ENCODE results near the gene TRMO. TPM values are rescaled to one million over a fixed set of nuclear protein-coding genes. Genes with fewer than 3 reads are reported as not detected.

The TRMO gene
- total RNA-seq, 1 donor from 2014 or later, result 13.4 TPM

DNA sequence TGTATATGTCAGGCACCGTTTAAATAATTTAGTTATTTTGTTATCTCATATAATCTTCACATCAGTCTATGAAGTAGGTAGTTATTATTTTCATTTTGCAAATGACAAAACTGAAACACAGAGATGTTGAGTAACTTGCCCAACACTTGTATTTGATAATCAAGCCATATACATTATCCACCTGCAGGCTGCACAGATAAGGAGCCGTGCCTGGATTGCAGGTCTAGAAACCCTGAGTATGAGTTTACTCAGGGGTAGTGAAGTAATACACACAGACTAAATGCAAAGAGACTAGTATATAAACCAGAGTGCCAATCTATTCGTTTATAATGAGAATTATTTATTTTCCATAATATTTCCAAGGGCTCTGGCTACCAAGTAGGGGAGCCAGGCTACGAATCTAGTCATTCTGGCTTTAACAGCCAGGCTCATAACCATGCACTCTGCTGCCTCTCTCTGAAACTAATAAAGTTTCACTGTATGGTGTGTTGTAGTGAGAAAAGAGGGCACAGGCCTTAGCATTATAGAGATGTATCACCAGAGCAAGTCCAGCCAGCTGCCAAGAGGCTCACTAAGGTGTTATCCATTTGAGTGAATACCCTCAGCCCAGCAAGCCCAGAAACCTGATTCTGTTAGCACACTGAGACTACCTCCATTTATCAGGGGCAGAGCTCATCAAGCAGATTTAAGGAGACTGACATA lies 11.1 kb upstream of the TRMO start:
- Mint-ChIP-seq H3K36me3 (ENCODE audit: low read depth) (no peaks in the 10 kb centered on the region), H3K27ac (no peak overlapping the region), H3K4me1 (ENCODE audit: low read depth) (peaks cover 43% of the 10 kb centered on the region), H3K4me3 (ENCODE audit: low read depth) (no peak overlapping the region), H3K9me3 (no peaks in the 10 kb centered on the region), H3K27me3 (ENCODE audit: low read depth) (no peaks in the 10 kb centered on the region)
- DNase-seq (ENCODE audit: low spot score), result no peak
- intact Hi-C loops (cut with micrococcal nuclease), result no loop called here

DNA sequence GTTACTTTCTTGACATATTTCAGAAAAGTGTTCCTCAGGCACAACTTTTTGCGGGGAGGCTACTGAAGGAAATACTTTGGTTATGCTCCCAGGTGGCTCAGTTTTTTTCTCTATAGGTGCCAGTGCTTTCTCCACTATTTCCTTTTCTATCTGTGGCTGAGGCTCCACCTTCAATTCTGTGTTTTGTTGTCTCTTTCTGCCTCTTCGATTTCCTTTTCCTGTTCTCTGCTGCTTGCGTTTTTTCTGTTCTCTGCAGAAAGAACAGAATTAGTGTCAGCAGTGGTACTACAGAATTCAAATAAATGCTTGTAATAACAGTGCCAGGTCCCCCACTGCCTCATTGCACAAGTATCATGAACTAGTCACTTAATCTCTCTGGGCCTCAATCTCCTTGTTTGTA lies 8.7 kb upstream of the TRMO start:
- Mint-ChIP-seq H3K4me3 (ENCODE audit: low read depth) (no peak overlapping the region), H3K27me3 (ENCODE audit: low read depth) (peaks cover 2% of the 10 kb centered on the region), H3K9me3 (no peaks in the 10 kb centered on the region), H3K4me1 (ENCODE audit: low read depth) (peaks cover 32% of the 10 kb centered on the region), H3K36me3 (ENCODE audit: low read depth) (no peaks in the 10 kb centered on the region), H3K27ac (peak overlapping the region; percentile 64)
- no peak for DNase-seq (ENCODE audit: low spot score)
- intact Hi-C loops (cut with micrococcal nuclease), result no loop called here

DNA sequence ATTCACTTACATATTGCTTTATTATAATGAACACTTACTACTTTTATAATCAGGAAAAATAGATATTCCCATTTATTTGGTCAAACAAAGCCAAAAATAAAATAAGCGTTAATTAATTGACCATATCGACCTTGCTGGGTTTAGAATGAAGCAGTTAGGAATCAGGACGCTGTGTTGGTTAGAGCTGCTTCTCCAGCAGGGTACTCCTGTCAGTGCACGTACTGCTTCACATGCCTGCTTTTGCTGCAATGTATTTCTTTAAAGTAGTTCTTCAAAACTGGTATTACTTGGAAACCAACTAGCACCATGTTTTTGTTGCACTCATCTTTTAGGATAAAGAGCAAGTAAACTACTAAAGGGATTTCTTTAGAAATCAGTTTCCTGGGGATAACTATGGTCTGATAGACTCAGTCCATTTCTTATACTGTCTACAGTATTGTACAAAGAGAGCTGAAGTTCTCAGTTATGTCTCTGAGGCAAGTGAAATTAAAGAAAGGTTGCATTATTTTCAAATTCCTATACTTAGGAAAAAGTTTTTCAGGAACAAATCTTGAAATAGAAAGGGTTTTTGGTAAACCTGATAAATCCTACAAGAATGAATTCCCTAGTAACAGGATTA lies 6.8 kb upstream of the TRMO start:
- H3K27ac Mint-ChIP-seq, result no peak overlapping the region
- H3K4me3 Mint-ChIP-seq (ENCODE audit: low read depth), result peak overlapping the region; percentile 41
- intact Hi-C loops (cut with micrococcal nuclease), result loop anchor here (10.0 kb wide), 1 partner anchor 176 kb away; no protein-coding TSS in a partner anchor
- peaks cover 30% of the 10 kb centered on the region for H3K4me1 Mint-ChIP-seq (ENCODE audit: low read depth)
- no peaks in the 10 kb centered on the region for H3K36me3 Mint-ChIP-seq (ENCODE audit: low read depth)
- peaks cover 2% of the 10 kb centered on the region for H3K27me3 Mint-ChIP-seq (ENCODE audit: low read depth)
- no peak for DNase-seq (ENCODE audit: low spot score)
- no peaks in the 10 kb centered on the region for H3K9me3 Mint-ChIP-seq

DNA sequence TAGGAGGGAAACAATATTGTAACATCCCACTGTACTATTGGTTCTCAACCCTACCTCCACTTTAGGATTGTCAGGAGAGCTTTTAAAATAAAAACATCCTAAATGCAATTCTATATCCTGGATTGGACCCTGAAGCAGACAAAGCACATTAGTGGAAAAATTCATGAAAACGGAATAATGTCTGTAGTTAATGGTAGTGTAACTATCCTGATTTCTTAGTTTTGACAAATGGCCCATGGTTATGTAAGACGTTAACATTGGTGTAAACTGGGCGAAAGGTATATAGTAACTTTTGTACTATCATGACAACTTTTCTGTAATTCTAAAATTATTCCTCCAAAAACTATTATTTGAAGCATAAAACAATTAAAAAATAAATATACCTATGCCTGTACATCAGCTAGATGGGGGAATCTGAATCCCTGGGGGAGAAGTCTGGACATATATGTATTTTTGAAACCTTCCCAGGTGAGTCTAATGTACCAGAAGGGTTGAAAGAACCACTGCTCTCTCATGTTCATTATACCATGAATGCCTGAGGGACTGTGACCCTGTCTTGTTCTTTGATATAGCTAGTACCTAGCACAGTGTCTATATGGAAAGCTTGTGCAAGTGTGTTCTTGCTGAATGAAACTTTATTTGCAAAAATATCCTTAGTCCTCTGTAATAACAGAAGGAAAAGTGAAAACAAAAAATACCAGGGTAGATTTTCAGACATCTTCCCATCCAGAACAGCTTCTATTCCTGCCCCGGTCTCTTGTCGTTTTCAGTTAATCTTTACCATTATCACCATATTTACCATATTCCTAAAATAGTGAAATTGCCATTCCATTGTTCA lies 3.4 kb upstream of the TRMO start:
- Mint-ChIP-seq H3K36me3 (ENCODE audit: low read depth) (peaks cover 4% of the 10 kb centered on the region), H3K4me1 (ENCODE audit: low read depth) (peaks cover 36% of the 10 kb centered on the region), H3K27me3 (ENCODE audit: low read depth) (peaks cover 2% of the 10 kb centered on the region), H3K27ac (no peak overlapping the region), H3K9me3 (no peaks in the 10 kb centered on the region), H3K4me3 (ENCODE audit: low read depth) (no peak overlapping the region)
- DNase-seq (ENCODE audit: low spot score), result no peak
- intact Hi-C loops (cut with micrococcal nuclease), result loop anchor here (10.0 kb wide), 1 partner anchor 179 kb away; no protein-coding TSS in a partner anchor

DNA sequence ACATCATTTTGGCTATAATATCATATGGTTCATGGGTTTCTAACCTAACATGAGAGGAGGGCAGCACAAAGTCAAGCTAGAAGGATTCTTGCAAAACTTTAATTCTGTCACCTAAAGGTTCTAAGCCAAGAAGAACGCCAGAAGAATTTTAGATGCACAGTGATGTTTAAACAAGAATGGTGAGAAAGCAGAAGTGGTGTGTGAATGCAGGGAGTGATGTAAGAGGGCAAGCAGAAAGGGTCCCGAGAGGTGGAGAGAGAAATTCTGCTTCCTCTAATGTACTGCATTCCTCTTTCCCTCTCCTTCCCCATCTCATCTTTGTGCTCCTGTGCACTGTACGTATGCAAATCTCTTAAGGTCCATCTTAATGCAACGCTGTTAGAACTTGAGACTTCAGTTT lies 2.1 kb upstream of the TRMO start:
- peaks cover 2% of the 10 kb centered on the region for H3K27me3 Mint-ChIP-seq (ENCODE audit: low read depth)
- no peaks in the 10 kb centered on the region for H3K9me3 Mint-ChIP-seq
- no peak overlapping the region for H3K4me3 Mint-ChIP-seq (ENCODE audit: low read depth)
- intact Hi-C loops (cut with micrococcal nuclease), result loop anchor here (10.0 kb wide), 1 partner anchor 180 kb away; no protein-coding TSS in a partner anchor
- H3K36me3 Mint-ChIP-seq (ENCODE audit: low read depth), result peaks cover 4% of the 10 kb centered on the region
- H3K4me1 Mint-ChIP-seq (ENCODE audit: low read depth), result peaks cover 36% of the 10 kb centered on the region
- H3K27ac Mint-ChIP-seq, result no peak overlapping the region
- no peak for DNase-seq (ENCODE audit: low spot score)

DNA sequence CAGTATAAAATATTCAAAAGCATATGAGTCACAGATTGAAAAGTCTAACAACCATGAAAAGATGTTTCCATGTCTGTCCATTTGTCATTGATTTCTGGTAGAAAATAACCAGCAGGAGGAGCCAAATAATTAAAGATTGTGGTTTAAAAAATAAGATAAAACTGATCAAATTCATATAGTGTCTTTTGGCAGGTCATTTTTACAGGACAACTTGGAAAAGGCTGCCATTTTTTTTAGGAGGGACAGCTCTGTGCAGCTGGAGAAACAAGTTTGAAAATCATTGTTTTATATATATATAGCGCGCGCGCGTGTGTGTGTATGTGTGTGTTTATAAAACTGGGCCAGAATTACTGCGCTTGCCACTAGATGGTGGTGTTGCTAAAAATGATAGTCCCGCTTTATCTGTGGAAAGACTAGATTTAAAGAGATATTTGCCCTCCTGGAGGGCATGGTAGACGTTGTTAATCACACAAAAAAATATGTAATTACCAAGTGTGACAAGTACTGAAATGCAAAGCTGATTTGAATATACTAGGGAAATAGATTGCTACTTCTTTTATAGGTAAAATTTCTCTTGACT lies 1.3 kb upstream of the TRMO start:
- H3K9me3 Mint-ChIP-seq, result no peaks in the 10 kb centered on the region

DNA sequence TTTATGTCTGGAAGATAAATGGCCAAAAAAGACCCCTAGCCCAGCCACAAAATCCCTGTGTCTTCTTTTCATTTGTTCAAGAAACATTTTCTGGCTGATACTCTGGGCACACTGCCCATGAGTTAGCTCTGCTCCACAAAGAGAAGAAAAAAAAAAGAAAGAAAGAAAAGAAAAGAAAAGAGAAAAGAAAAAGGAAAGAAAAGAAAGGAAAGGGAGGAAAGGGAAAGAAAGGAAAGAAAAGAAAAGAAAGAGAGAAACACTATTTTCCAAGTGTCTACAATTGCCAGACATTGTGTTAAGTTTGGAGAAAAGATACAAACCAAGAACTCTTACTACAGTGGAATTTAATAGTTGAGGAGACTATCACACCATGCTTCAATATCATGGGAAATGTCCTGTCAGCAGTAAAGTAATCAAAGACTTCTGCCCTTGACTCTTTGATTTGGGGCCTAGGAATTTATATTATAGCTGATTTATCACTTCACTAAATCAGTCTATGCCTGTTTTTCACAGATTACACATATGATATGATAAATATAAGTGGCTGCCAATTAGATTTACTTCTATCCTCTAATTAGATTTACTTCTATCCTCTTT lies 3.0 kb downstream of the TRMO start:
- Mint-ChIP-seq H3K4me3 (ENCODE audit: low read depth) (peak overlapping the region; percentile 85), H3K4me1 (ENCODE audit: low read depth) (peaks cover 53% of the 10 kb centered on the region), H3K27ac (peak overlapping the region; percentile 97), H3K36me3 (ENCODE audit: low read depth) (peaks cover 32% of the 10 kb centered on the region), H3K27me3 (ENCODE audit: low read depth) (no peaks in the 10 kb centered on the region), H3K9me3 (no peaks in the 10 kb centered on the region)
- DNase-seq (ENCODE audit: low spot score), result no peak
- intact Hi-C loops (cut with micrococcal nuclease), result no loop called here

More for the DNA sequence above, 1.3 kb upstream of the TRMO start:
- H3K4me3 Mint-ChIP-seq (ENCODE audit: low read depth), result peak overlapping the region; percentile 97
- peaks cover 2% of the 10 kb centered on the region for H3K27me3 Mint-ChIP-seq (ENCODE audit: low read depth)
- peak overlapping the region; percentile 100 for H3K27ac Mint-ChIP-seq
- peak; percentile 70 for DNase-seq (ENCODE audit: low spot score)
- peaks cover 7% of the 10 kb centered on the region for H3K36me3 Mint-ChIP-seq (ENCODE audit: low read depth)
- intact Hi-C loops (cut with micrococcal nuclease), result loop anchor here (1.0 to 10.0 kb wide), 5 partner anchors 31 to 340 kb away; partner anchors contain the start of genes NCBP1 and TSTD2
- peaks cover 40% of the 10 kb centered on the region for H3K4me1 Mint-ChIP-seq (ENCODE audit: low read depth)

DNA sequence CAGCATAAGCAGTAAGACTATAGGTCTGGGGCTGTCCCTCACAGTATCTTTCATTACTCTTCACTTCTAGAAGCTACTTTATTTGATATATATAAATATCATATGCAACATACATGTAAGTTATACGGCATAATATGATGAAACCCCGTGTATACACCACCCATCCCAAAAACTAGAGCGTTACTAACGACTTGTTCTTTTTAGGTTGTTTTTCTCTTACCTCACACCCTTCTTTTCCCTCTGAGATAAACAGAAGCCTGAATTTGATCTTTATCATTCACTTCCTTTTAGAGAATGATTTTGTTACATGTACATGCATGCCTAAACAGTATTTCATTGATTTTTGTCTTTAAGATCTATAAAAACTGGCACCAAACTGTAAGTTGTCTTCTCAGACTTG lies 3.7 kb downstream of the TRMO start:
- Mint-ChIP-seq H3K4me1 (ENCODE audit: low read depth) (peaks cover 52% of the 10 kb centered on the region), H3K27me3 (ENCODE audit: low read depth) (no peaks in the 10 kb centered on the region), H3K9me3 (no peaks in the 10 kb centered on the region), H3K27ac (peak overlapping the region; percentile 97), H3K4me3 (ENCODE audit: low read depth) (peak overlapping the region; percentile 85), H3K36me3 (ENCODE audit: low read depth) (peaks cover 37% of the 10 kb centered on the region)
- DNase-seq (ENCODE audit: low spot score), result no peak
- intact Hi-C loops (cut with micrococcal nuclease), result no loop called here

DNA sequence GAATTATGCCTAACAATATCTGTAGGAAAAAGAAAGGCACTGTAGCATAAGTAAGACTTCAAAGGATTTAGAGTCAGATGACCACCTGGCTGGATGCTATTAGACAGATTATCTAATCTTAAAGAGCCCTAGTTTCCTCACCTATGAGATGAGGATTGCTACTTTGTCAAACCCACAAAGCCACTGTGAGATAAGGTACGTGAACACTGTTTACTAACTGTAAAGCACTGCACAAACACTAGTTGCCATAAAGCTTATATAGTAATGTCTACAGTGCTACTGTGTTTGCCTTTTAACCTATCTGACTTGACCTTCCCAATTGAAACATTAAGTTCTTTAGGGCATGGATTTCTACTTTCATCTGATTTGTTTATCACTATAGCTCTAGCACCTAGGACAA lies 10.3 kb downstream of the TRMO start:
- no peak for DNase-seq (ENCODE audit: low spot score)
- Mint-ChIP-seq H3K4me3 (ENCODE audit: low read depth) (no peak overlapping the region), H3K9me3 (no peaks in the 10 kb centered on the region), H3K27me3 (ENCODE audit: low read depth) (no peaks in the 10 kb centered on the region), H3K27ac (no peak overlapping the region), H3K4me1 (ENCODE audit: low read depth) (peaks cover 39% of the 10 kb centered on the region), H3K36me3 (ENCODE audit: low read depth) (peaks cover 77% of the 10 kb centered on the region)
- intact Hi-C loops (cut with micrococcal nuclease), result no loop called here

DNA sequence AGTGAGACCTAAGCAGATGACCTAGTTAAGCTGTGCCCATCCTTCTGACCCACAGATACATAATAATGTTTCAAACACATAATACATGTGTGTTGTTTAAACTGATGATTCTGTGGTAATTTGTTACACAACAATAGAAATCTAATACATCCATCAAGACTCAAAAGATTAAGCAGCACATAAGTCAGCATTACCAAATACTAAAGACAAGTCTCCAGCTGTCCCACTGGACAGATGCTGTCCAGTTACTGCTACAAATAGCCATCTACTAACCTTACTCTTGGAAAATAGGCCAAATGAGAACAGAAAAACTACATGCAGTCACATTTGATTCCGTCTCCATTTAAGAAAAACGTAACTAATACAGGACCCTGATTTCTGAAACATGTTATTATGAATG lies 10.8 kb downstream of the TRMO start:
- Mint-ChIP-seq H3K27ac (no peak overlapping the region), H3K36me3 (ENCODE audit: low read depth) (peaks cover 76% of the 10 kb centered on the region), H3K9me3 (no peaks in the 10 kb centered on the region), H3K4me3 (ENCODE audit: low read depth) (no peak overlapping the region), H3K4me1 (ENCODE audit: low read depth) (peaks cover 39% of the 10 kb centered on the region), H3K27me3 (ENCODE audit: low read depth) (no peaks in the 10 kb centered on the region)
- DNase-seq (ENCODE audit: low spot score), result no peak
- intact Hi-C loops (cut with micrococcal nuclease), result no loop called here

DNA sequence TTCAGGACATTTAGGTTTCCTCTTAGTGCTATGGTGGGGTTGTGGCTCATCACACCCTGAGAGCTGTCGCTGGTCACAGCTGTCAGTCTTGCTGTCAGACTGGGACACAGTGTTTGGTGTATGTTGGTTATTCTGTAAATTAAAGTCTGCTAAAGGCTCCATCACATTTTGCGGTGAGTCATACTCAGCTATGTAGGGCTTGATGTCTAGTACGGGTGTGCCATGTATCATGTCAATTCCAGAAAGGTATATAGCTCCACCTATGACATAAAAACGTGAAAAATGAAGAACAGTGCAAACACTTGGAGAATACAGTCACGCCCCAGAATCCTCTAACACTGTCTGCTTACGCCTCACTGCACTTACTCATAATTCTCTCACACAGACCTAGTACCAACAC lies 11.9 kb downstream of the TRMO start:
- intact Hi-C loops (cut with micrococcal nuclease), result no loop called here
- no peak overlapping the region for H3K27ac Mint-ChIP-seq
- peaks cover 47% of the 10 kb centered on the region for H3K4me1 Mint-ChIP-seq (ENCODE audit: low read depth)
- no peak for DNase-seq (ENCODE audit: low spot score)
- H3K36me3 Mint-ChIP-seq (ENCODE audit: low read depth), result peaks cover 70% of the 10 kb centered on the region
- no peaks in the 10 kb centered on the region for H3K27me3 Mint-ChIP-seq (ENCODE audit: low read depth)
- no peaks in the 10 kb centered on the region for H3K9me3 Mint-ChIP-seq
- no peak overlapping the region for H3K4me3 Mint-ChIP-seq (ENCODE audit: low read depth)

DNA sequence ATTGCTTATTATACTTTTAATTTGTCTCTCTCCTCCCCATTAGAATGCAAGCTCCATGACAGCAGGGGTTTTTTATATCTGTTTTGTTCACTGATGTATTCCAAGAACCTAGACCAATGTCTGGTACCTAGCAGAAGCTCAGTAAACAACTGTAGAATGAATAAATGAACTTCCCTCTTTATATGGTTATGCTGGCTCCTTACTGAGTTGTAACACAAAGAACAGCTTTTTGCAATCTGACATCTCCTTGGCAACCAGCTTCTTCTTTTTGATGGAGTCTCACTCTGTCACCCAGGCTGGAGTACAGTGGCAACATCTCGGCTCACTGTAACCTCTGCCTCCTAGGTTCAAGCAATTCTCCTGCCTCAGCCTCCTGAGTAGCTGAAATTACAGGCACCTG lies 13.6 kb downstream of the TRMO start:
- no peak for DNase-seq (ENCODE audit: low spot score)
- no peak overlapping the region for H3K4me3 Mint-ChIP-seq (ENCODE audit: low read depth)
- H3K36me3 Mint-ChIP-seq (ENCODE audit: low read depth), result peaks cover 63% of the 10 kb centered on the region
- H3K27ac Mint-ChIP-seq, result peak overlapping the region; percentile 11
- no peaks in the 10 kb centered on the region for H3K9me3 Mint-ChIP-seq
- peaks cover 50% of the 10 kb centered on the region for H3K4me1 Mint-ChIP-seq (ENCODE audit: low read depth)
- intact Hi-C loops (cut with micrococcal nuclease), result loop anchor here (5.0 kb wide), 2 partner anchors 51 to 349 kb away; partner anchors contain the start of gene TBC1D2
- H3K27me3 Mint-ChIP-seq (ENCODE audit: low read depth), result no peaks in the 10 kb centered on the region
